K562 (cell line): Measurements from ENCODE around the gene AXIN2. TPM values are rescaled to one million over a fixed set of nuclear protein-coding genes. Genes with fewer than 3 reads are reported as not detected.

Experiments
- ATAC-seq: fragments of 200-7000 bp; cut with Tn5 transposase; 3 replicates; pipeline ENCODE4 v1.9.1; 2020; ENCODE audit warnings: moderate library complexity
- BruUV-seq: library from RNA; stranded (reverse); fragments of 400-500 nt; replicated peaks from 2 replicates; lab custom pipeline; 2021; lab: Mats Ljungman, UMichigan
- CTCF ChIA-PET: fragments of 300-600 bp; formaldehyde crosslinking; extraction: SDS; loops from one replicate; lab custom pipeline; 2021; ENCODE audit warnings: low intra/inter-chr PET ratio; lab: Yijun Ruan, JAX
- POLR2A ChIA-PET: fragments of 300-600, 350-650 bp; sonication (Branson Sonifier 250); formaldehyde crosslinking; extraction: SDS; loops from one replicate; lab custom pipeline; 2021; ENCODE audit warnings: antibody characterized with exemption, inconsistent platforms; lab: Yijun Ruan, JAX
- DNase-seq, 4 experiments: peaks; one replicate each; pipeline versions ENCODE4 v3.0.0 to v3.0.0-alpha.2; 2011 to 2018; ENCODE audit warnings: low spot score in 3 of 4, mixed read lengths in 3 of 4; ENCODE audit errors: extremely low read depth in 1 of 4
- FAIRE-seq: peaks from 2 replicates; lab custom pipeline; 2011; peaks lifted over from hg19 to GRCh38; lab: Jason Lieb, UNC
- H2AFZ ChIP-seq: 2 replicates; pipeline ENCODE4 v1.6.0; 2011; ENCODE audit warnings: low read depth, low read length, control low read depth, inconsistent platforms
- H3K27ac ChIP-seq: fragments of 200-600 bp; 3 replicates; pipeline ENCODE4 v1.8.0; 2011; ENCODE audit warnings: low read depth, mild to moderate bottlenecking, control low read depth, inconsistent platforms, low read length, moderate library complexity, mixed read lengths; ENCODE audit errors: extremely low read depth
- H3K27me3 ChIP-seq, 2 experiments: fragments of 300-600 bp in 1 of 2; 2 replicates in 1 of 2; 3 replicates in 1 of 2; pipeline versions ENCODE4 v1.6.0 to v1.8.0; 2011; ENCODE audit warnings: inconsistent platforms in 2 of 2, low read length in 2 of 2, mild to moderate bottlenecking in 1 of 2, mixed read lengths in 1 of 2, moderate library complexity in 1 of 2; ENCODE audit not compliant: control insufficient read depth in 2 of 2, insufficient read depth in 2 of 2
- H3K36me3 ChIP-seq: fragments of 300-600 bp; 3 replicates; pipeline ENCODE4 v1.8.0; 2011; ENCODE audit warnings: mild to moderate bottlenecking, low read length, inconsistent platforms; ENCODE audit not compliant: control insufficient read depth, insufficient read depth
- H3K4me1 ChIP-seq, 2 experiments: fragments of 200-600 bp in 1 of 2; replicated peaks in 1 of 2; 2 replicates in 1 of 2; 3 replicates in 1 of 2; pipeline versions ENCODE4 v1.5.1 to v1.8.0; 2011; ENCODE audit warnings: inconsistent platforms in 2 of 2, low read length in 2 of 2, mild to moderate bottlenecking in 1 of 2, mixed read lengths in 1 of 2, moderate library complexity in 1 of 2; ENCODE audit not compliant: control insufficient read depth in 2 of 2, insufficient read depth in 2 of 2
- H3K4me2 ChIP-seq: 2 replicates; pipeline ENCODE4 v1.6.1; 2011; ENCODE audit warnings: low read length, control low read depth, inconsistent platforms, mixed read lengths; ENCODE audit not compliant: insufficient read depth
- H3K4me3 ChIP-seq: fragments of 200-600 bp; sonication (generic), shearing (Covaris generic); 2 replicates; pipeline ENCODE4 v1.5.1; 2016; ENCODE audit warnings: control low read depth, inconsistent platforms
- H3K79me2 ChIP-seq: fragments of 200-600 bp; 3 replicates; pipeline ENCODE4 v1.8.0; 2011; ENCODE audit warnings: low read length, inconsistent platforms; ENCODE audit not compliant: control insufficient read depth, insufficient read depth
- H3K9ac ChIP-seq, 2 experiments: 2 replicates each; pipeline versions ENCODE4 v1.6.0 to v1.6.1; 2011; ENCODE audit warnings: low read depth in 2 of 2, low read length in 2 of 2, control low read depth in 1 of 2, inconsistent platforms in 1 of 2, mild to moderate bottlenecking in 1 of 2, mixed read lengths in 1 of 2; ENCODE audit not compliant: insufficient read depth in 1 of 2
- H3K9me1 ChIP-seq: one replicate; pipeline ENCODE4 v1.6.0; 2011; ENCODE audit warnings: inconsistent platforms, mild to moderate bottlenecking, low read length, moderate library complexity; ENCODE audit not compliant: control insufficient read depth, insufficient read depth
- H3K9me3 ChIP-seq: replicated peaks from 2 replicates; pipeline ENCODE4 v1.5.1; 2011; ENCODE audit warnings: low read depth, low read length, inconsistent platforms; ENCODE audit not compliant: control insufficient read depth, insufficient read depth
- H4K20me1 ChIP-seq: replicated peaks from 2 replicates; pipeline ENCODE4 v1.6.1; 2011; ENCODE audit warnings: low read length, inconsistent platforms, mixed read lengths; ENCODE audit not compliant: control insufficient read depth, insufficient read depth
- ETV6 ChIP-seq, 3 experiments: fragments of 150-350 bp in 1 of 3; sonication (generic) in 1 of 3; formaldehyde crosslinking in 1 of 3; IDR thresholded peaks; 2 replicates each; pipeline versions ENCODE4 v1.6.1 to v1.8.0; 2014 to 2022; ENCODE audit warnings: borderline replicate concordance in 2 of 3, low read depth in 2 of 3, antibody characterized with exemption in 1 of 3, low read length in 1 of 3, mild to moderate bottlenecking in 1 of 3, missing genetic modification reagents in 1 of 3
- SMC3 ChIP-seq: conservative IDR thresholded peaks from 2 replicates; pipeline ENCODE4 v1.6.1; 2011; ENCODE audit warnings: low read depth, low read length, improper control_type of control experiment; ENCODE audit not compliant: insufficient read depth
- WGBS: fragments of 100-300 bp; shearing (Covaris generic); methylation state at CpG from one replicate; pipeline ENCODE4 v1.1.6; 2016; ENCODE audit warnings: low coverage, mixed read lengths; ENCODE audit not compliant: insufficient coverage; ENCODE audit errors: missing lambda C conversion rate; 5-methylcytosine and 5-hydroxymethylcytosine counted together
- in situ Hi-C: fragments of 300-500 bp; cut with MboI; formaldehyde crosslinking; loops from 4 replicates; pipeline ENCODE4 v1.15.0; 2018; ENCODE audit warnings: inconsistent platforms, mixed read lengths
- intact Hi-C: fragments of 100-400 bp; cut with micrococcal nuclease; formaldehyde crosslinking; loops from 2 replicates; pipeline ENCODE4 v1.14.2; 2022
- polyA plus RNA-seq, 8 experiments: library from polyadenylated mRNA; depleted of rRNA in 4 of 8; stranded (reverse) in 5 of 8; unstranded in 3 of 8; fragments of >200 nt; fragmentation: Nextera tagmentation in 2 of 8; fragmentation: Illumina TruSeq in 1 of 8; extraction: Ambion mirVana in 2 of 8; extraction: Trizol in 1 of 8; gene quantifications; 2 replicates each; pipeline versions ENCODE4 v1.2.1 to v1.2.3, GENCODE V29; 2011 to 2014; ENCODE audit warnings: inconsistent platforms in 1 of 8, missing spikeins in 1 of 8
- total RNA-seq, 7 experiments: library from RNA; depleted of rRNA in 6 of 7; stranded (reverse); fragments of >200 nt in 6 of 7; fragmentation: Illumina TruSeq in 2 of 7; extraction: Trizol in 2 of 7; gene quantifications; 2 replicates each; pipeline versions ENCODE4 v1.2.1 to v1.2.3, GENCODE V29; 2011 to 2021; ENCODE audit warnings: low replicate concordance in 1 of 7
- TF ChIP-seq, protein P1 (sequence below): fragments of 250-450 bp; sonication (Bioruptor Pico); IDR thresholded peaks from 2 replicates; pipeline ENCODE4 v1.5.0; 2021; ENCODE audit warnings: mild to moderate bottlenecking, borderline replicate concordance
- TF ChIP-seq, protein P2 (sequence below): sonication (generic); formaldehyde crosslinking; IDR thresholded peaks from 2 replicates; pipeline ENCODE4 v1.8.1; 2022; ENCODE audit warnings: missing genetic modification reagents

The AXIN2 gene
- total and polyA plus RNA-seq, 9 of the 15 experiments (the other 6 are each of a cell fraction or from before 2014, with no cell fraction given), result 0.21 to 3.3 (median 1.2) TPM

GRCh38 chr17:65539630-65540266 is 21.7 kb downstream of the AXIN2 start:
- no peak for DNase-seq
- peaks cover 20% of the 10 kb centered on the region; the same call in 2 of the 3 replicates for H3K36me3 ChIP-seq
- no peak for ATAC-seq

More at GRCh38 chr17:65539630-65540266, 21.7 kb downstream of the AXIN2 start:
- TF ChIP-seq ETV6 (IDR thresholded peaks at IDR 0.05; ENCODE audit: borderline replicate concordance in 1 of 2, low read depth in 2 of 2, low read length in 1 of 2) (no peak), ETV6 (CRISPR knock-in tag; IDR thresholded peaks at IDR 0.05; ENCODE audit: borderline replicate concordance) (no peak), SMC3 (no peak)
- TF ChIP-seq, protein P1, sequence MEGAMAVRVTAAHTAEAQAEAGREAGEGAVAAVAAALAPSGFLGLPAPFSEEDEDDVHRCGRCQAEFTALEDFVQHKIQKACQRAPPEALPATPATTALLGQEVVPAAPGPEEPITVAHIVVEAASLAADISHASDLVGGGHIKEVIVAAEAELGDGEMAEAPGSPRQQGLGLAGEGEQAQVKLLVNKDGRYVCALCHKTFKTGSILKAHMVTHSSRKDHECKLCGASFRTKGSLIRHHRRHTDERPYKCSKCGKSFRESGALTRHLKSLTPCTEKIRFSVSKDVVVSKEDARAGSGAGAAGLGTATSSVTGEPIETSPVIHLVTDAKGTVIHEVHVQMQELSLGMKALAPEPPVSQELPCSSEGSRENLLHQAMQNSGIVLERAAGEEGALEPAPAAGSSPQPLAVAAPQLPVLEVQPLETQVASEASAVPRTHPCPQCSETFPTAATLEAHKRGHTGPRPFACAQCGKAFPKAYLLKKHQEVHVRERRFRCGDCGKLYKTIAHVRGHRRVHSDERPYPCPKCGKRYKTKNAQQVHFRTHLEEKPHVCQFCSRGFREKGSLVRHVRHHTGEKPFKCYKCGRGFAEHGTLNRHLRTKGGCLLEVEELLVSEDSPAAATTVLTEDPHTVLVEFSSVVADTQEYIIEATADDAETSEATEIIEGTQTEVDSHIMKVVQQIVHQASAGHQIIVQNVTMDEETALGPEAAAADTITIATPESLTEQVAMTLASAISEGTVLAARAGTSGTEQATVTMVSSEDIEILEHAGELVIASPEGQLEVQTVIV (CRISPR knock-in tag), result no peak
- TF ChIP-seq, protein P2, sequence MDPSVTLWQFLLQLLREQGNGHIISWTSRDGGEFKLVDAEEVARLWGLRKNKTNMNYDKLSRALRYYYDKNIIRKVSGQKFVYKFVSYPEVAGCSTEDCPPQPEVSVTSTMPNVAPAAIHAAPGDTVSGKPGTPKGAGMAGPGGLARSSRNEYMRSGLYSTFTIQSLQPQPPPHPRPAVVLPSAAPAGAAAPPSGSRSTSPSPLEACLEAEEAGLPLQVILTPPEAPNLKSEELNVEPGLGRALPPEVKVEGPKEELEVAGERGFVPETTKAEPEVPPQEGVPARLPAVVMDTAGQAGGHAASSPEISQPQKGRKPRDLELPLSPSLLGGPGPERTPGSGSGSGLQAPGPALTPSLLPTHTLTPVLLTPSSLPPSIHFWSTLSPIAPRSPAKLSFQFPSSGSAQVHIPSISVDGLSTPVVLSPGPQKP (CRISPR knock-in tag), result no peak
- H3K4me2 ChIP-seq, result no peak overlapping the region
- no TSS peak for BruUV-seq
- in situ Hi-C loops, result no loop called here
- no peaks in the 10 kb centered on the region for H3K9me3 ChIP-seq
- no peak for FAIRE-seq
- H2AFZ ChIP-seq, result no peak overlapping the region
- 39% methylated on average over 2 of the region's 2 CpGs for WGBS
- H3K9me1 ChIP-seq, result no peaks in the 10 kb centered on the region
- CTCF ChIA-PET, result no interaction called here
- peaks cover 0 to 23% of the 10 kb centered on the region in 2 experiments; a peak in 2 of 5 replicates for H3K4me1 ChIP-seq
- no peak overlapping the region for H3K27ac ChIP-seq
- intact Hi-C loops, result no loop called here
- peaks cover 41% of the 10 kb centered on the region for H3K79me2 ChIP-seq
- no peaks in the 10 kb centered on the region; a peak in 1 of 5 replicates for H3K27me3 ChIP-seq
- no peak overlapping the region for H3K9ac ChIP-seq
- POLR2A ChIA-PET, result no interaction called here
- no peak overlapping the region for H3K4me3 ChIP-seq
- no peaks in the 10 kb centered on the region; the same call in 1 of the 2 replicates for H4K20me1 ChIP-seq
